ENCODE data around the gene ADA.
A peak's percentile ranks its signal among the peaks of the same experiment; 100 is the strongest.

Gene ADA

DNA sequence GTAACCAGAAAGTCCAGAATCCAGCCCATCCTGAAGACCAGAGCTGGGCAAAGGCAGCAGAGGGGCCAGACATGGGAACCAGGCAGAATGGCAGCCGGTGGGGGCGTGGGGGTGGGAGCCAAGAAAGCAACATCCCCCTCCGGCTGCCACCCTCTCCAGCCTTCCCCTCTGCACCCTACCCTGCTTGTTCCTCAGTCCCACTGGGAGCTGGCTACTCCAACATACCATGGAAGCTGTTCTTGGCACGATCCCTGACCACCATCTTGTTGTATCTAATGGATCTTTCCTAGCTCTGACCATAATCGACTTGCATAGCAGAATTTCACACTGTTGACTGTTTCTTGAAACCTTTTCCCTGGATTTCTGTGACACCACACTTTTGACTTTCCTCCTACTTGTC is 30.2 kb downstream of the ADA start:
- ATAC-seq (replicated peaks) (no peak), DNase-seq (no peak)
- H3K4me1 Mint-ChIP-seq (ENCODE audit: low read depth in 2 of 2) = peaks cover 11 to 23% of the 10 kb centered on the region in 2 donors
- peak overlapping the region; percentile 51 to 53 for H3K27ac Mint-ChIP-seq
- H3K27me3 Mint-ChIP-seq = no peaks in the 10 kb centered on the region
- H3K9me3 Mint-ChIP-seq = no peaks in the 10 kb centered on the region
- H3K36me3 Mint-ChIP-seq (ENCODE audit: insufficient read depth) = peaks cover 46% of the 10 kb centered on the region
- no peak overlapping the region for H3K4me3 Mint-ChIP-seq

DNA sequence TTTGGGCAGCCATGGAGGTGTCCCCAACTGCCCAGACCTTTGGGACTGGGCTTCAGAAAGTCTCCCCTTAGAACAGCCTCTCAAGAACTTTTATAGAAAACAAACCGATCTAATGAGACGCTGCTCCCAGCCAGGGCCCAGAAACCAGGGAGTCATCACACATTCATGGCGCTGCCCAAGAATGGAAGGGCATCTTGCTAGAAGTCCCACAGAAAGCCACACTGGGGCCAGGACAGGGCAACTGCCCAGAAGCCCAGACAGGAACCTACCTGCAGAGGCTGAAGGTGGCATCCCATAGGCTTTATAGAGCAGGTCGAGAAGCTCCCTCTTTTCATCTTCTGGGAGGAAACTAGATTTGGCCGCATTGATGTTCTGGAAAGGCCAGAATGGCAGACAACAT is 31.5 kb downstream of the ADA start:
- DNase-seq = no peak
- H3K4me1 Mint-ChIP-seq (ENCODE audit: low read depth in 2 of 2) = peaks cover 23 to 35% of the 10 kb centered on the region in 2 donors

GRCh38 chr20:44619294-44619693 is 32.2 kb downstream of the ADA start:
- Mint-ChIP-seq H3K4me1 (ENCODE audit: low read depth in 2 of 2) (peaks cover 27 to 39% of the 10 kb centered on the region in 2 donors), H3K4me3 (no peak overlapping the region), H3K9me3 (no peaks in the 10 kb centered on the region), H3K27me3 (no peaks in the 10 kb centered on the region), H3K27ac (peak overlapping the region; percentile 89 to 94), H3K36me3 (ENCODE audit: insufficient read depth) (peaks cover 45% of the 10 kb centered on the region)
- no peak for ATAC-seq (replicated peaks)
- no peak for DNase-seq

More for the DNA sequence above, 31.5 kb downstream of the ADA start:
- peak overlapping the region; percentile 64 to 94 for H3K27ac Mint-ChIP-seq
- no peaks in the 10 kb centered on the region for H3K27me3 Mint-ChIP-seq
- no peak overlapping the region for H3K4me3 Mint-ChIP-seq
- H3K9me3 Mint-ChIP-seq = no peaks in the 10 kb centered on the region
- no peak for ATAC-seq (replicated peaks)
- peaks cover 45% of the 10 kb centered on the region for H3K36me3 Mint-ChIP-seq (ENCODE audit: insufficient read depth)

- Mint-ChIP-seq H3K9me3 (no peaks in the 10 kb centered on the region), H3K4me3 (peak overlapping the region; percentile 27 to 29), H3K27me3 (no peaks in the 10 kb centered on the region), H3K36me3 (ENCODE audit: insufficient read depth) (peaks cover 44% of the 10 kb centered on the region), H3K27ac (peak overlapping the region; percentile 89 to 94), H3K4me1 (ENCODE audit: low read depth in 2 of 2) (peaks cover 28 to 36% of the 10 kb centered on the region in 2 donors)
- DNase-seq (peak in 2 of 3 experiments; percentile 10 to 22), ATAC-seq (replicated peaks) (peak; percentile 85)
These were observed 33.2 kb downstream of the ADA start for GRCh38 chr20:44618318-44618731.

DNA sequence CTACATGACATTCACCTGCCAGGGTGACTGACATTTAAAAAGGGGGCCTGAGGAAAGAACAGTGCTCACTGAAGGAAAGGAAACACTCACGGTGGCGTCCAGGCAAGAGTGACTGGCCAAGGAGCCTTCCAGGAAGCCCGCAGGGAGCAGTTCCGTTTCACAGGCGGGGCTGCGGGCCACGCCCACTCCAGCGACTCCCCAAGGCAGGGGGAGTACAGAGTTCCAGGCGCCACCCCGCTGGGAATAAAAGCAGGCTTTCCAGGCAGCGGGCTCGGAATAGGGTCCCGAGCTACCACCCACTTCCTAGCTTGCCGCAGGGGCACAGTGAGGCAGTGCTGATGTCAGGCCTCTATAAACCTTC is 34.9 kb downstream of the ADA start:
- H3K27me3 Mint-ChIP-seq = no peaks in the 10 kb centered on the region
- peak overlapping the region; percentile 96 to 98 for H3K27ac Mint-ChIP-seq
- no peaks in the 10 kb centered on the region for H3K9me3 Mint-ChIP-seq
- DNase-seq (no peak), ATAC-seq (replicated peaks) (no peak)
- H3K36me3 Mint-ChIP-seq (ENCODE audit: insufficient read depth) = peaks cover 37% of the 10 kb centered on the region
- peaks cover 29 to 36% of the 10 kb centered on the region in 2 donors for H3K4me1 Mint-ChIP-seq (ENCODE audit: low read depth in 2 of 2)
- peak overlapping the region in 1 of 2 donors; percentile 39 for H3K4me3 Mint-ChIP-seq

- no peaks in the 10 kb centered on the region for H3K27me3 Mint-ChIP-seq
- DNase-seq = no peak
- peak overlapping the region in 1 of 2 donors; percentile 39 for H3K4me3 Mint-ChIP-seq
- no peak for ATAC-seq (replicated peaks)
- H3K36me3 Mint-ChIP-seq (ENCODE audit: insufficient read depth) = peaks cover 42% of the 10 kb centered on the region
- peak overlapping the region; percentile 96 to 98 for H3K27ac Mint-ChIP-seq
- no peaks in the 10 kb centered on the region for H3K9me3 Mint-ChIP-seq
- H3K4me1 Mint-ChIP-seq (ENCODE audit: low read depth in 2 of 2) = peaks cover 34 to 36% of the 10 kb centered on the region in 2 donors
These were observed 35.5 kb downstream of the ADA start for GRCh38 chr20:44615876-44616603.

- Mint-ChIP-seq H3K27me3 (no peaks in the 10 kb centered on the region), H3K9me3 (no peaks in the 10 kb centered on the region), H3K4me3 (peak overlapping the region; percentile 46 to 51), H3K27ac (peak overlapping the region; percentile 96 to 98), H3K36me3 (ENCODE audit: insufficient read depth) (peaks cover 48% of the 10 kb centered on the region), H3K4me1 (ENCODE audit: low read depth in 2 of 2) (peaks cover 36 to 42% of the 10 kb centered on the region in 2 donors)
- DNase-seq (no peak), ATAC-seq (replicated peaks) (no peak)
These were observed 36.2 kb downstream of the ADA start for GRCh38 chr20:44615169-44615791.

DNA sequence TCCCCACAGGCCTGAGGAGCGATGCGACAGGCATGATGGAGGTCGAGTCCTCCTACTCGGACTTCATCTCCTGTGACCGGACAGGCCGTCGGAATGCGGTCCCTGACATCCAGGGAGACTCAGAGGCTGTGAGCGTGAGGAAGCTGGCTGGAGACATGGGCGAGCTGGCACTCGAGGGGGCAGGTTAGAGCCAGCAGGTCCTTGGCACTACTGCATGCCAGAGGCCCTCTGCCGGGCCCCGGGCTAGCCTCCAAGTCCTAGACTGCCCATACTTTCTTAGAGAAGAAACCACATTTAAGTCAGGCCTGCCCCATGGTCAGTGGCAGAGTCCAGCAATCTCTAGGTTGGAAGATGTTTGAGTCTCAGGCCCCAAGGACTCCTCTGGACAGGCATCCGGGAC is 37.0 kb downstream of the ADA start:
- H3K4me3 Mint-ChIP-seq = no peak overlapping the region
- H3K4me1 Mint-ChIP-seq (ENCODE audit: low read depth in 2 of 2) = peaks cover 40% of the 10 kb centered on the region in 2 donors
- no peaks in the 10 kb centered on the region for H3K9me3 Mint-ChIP-seq
- no peak for DNase-seq
- no peaks in the 10 kb centered on the region for H3K27me3 Mint-ChIP-seq
- H3K27ac Mint-ChIP-seq = peak overlapping the region; percentile 96 to 98
- peaks cover 48% of the 10 kb centered on the region for H3K36me3 Mint-ChIP-seq (ENCODE audit: insufficient read depth)
- ATAC-seq (replicated peaks) = no peak

DNA sequence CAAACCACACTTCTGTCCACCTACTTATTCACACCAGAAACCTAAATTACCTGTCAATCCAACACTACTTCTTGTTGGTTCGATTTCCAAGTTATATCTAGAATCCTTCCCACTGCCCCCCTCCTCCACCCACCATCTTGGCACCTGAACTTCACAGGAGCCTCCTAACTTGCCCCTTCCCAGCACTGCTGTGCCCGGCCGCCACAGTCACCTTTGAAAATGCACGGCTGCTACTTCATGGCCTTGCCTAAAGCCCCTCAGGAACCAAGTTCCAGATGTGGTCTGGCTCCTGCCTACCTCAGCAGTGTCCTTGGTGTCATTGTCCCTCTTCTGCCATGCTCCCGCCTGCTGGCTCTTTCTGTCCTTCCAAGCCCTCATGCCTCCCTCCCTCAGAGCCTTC is 37.9 kb downstream of the ADA start:
- H3K4me3 Mint-ChIP-seq = no peak overlapping the region
- no peak for DNase-seq
- no peak for ATAC-seq (replicated peaks)
- H3K36me3 Mint-ChIP-seq (ENCODE audit: insufficient read depth) = peaks cover 46% of the 10 kb centered on the region
- no peaks in the 10 kb centered on the region for H3K27me3 Mint-ChIP-seq
- H3K27ac Mint-ChIP-seq = peak overlapping the region; percentile 96 to 98
- H3K9me3 Mint-ChIP-seq = no peaks in the 10 kb centered on the region
- peaks cover 35 to 37% of the 10 kb centered on the region in 2 donors for H3K4me1 Mint-ChIP-seq (ENCODE audit: low read depth in 2 of 2)

GRCh38 chr20:44610313-44610962 is 41.1 kb downstream of the ADA start:
- DNase-seq (peak in 2 of 3 experiments; percentile 47 to 53), ATAC-seq (replicated peaks) (peak; percentile 76)
- Mint-ChIP-seq H3K9me3 (no peaks in the 10 kb centered on the region), H3K36me3 (ENCODE audit: insufficient read depth) (peaks cover 34% of the 10 kb centered on the region), H3K27me3 (no peaks in the 10 kb centered on the region), H3K27ac (peak overlapping the region; percentile 98 to 99), H3K4me3 (peak overlapping the region; percentile 62 to 76), H3K4me1 (ENCODE audit: low read depth in 2 of 2) (peaks cover 18 to 22% of the 10 kb centered on the region in 2 donors)

DNA sequence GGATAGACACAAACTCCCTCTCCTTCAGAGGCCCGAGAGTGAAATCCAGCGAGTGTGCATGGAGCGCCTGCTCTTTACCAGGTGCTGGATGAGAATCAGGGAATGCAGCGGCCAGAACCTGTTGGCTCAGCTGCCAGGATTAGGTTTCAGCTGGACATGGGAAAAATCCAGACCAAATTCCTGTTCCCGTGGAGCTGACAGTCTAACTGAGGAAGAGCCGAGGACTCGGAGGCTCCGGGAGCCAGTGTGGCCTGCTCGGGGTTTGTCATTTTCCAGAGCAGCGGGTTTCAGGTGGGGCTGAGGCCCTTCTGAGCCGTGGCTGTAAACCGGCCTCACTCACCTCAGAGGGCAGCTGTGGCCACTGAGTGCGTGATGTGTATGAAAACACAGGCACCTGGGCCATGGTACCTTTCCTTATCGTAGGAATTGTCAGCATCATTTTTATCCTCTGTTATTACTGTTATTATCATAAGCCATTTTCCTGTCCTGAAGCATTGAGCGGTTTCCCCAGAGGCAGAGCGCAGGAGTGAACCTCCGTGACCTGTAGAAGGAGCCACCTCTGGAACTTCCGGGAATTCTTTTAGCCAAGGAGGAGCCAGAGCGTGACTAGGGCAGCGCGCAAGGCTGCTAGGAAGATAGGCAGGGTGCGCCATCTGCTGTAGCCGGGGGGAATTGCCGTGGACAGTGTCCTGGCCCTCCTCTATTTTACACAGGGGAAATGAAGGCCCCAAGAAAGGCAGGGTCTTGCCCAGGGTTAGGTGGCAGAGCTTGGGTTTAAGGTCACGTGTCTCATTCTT is 41.8 kb downstream of the ADA start:
- Mint-ChIP-seq H3K4me1 (ENCODE audit: low read depth in 2 of 2) (peaks cover 12 to 15% of the 10 kb centered on the region in 2 donors), H3K4me3 (peak overlapping the region; percentile 62 to 76), H3K27ac (peak overlapping the region; percentile 98 to 99), H3K36me3 (ENCODE audit: insufficient read depth) (peaks cover 28% of the 10 kb centered on the region), H3K9me3 (no peaks in the 10 kb centered on the region), H3K27me3 (no peaks in the 10 kb centered on the region)
- DNase-seq (peak; percentile 81 to 87 (median 82)), ATAC-seq (replicated peaks) (peak; percentile 71)

DNA sequence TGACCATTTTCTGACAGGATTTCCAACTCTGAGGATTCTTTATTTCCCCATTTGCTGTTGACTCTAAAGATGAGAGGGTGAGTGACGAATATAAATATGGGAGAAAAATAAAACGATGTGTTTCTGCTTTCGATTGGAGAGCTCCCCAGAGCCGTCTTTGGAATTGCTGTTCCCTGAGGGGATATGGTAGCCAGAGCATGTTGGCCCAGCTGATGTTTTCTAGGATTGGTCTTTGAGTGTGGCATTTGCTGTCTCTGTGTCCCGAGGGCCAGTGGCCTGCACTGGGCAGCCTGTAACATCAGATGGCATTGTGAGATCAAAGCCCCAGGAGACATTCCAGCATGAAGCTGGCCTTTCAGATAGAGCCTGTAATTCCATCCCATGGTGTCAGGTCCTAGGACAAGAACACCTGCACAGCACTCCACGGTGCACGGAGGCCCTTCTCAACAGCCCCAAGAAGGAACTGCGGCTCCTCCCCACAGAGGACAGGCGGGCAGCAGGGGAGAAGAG is 42.4 kb downstream of the ADA start:
- Mint-ChIP-seq H3K27ac (peak overlapping the region; percentile 17 to 99), H3K4me3 (no peak overlapping the region), H3K27me3 (no peaks in the 10 kb centered on the region), H3K4me1 (ENCODE audit: low read depth in 2 of 2) (peaks cover 12 to 15% of the 10 kb centered on the region in 2 donors), H3K36me3 (ENCODE audit: insufficient read depth) (peaks cover 23% of the 10 kb centered on the region), H3K9me3 (no peaks in the 10 kb centered on the region)
- ATAC-seq (replicated peaks) = no peak
- no peak for DNase-seq
